HFFc6 (cell line): ENCODE measurements around the gene TJP2. TPM values are rescaled to one million over a fixed set of nuclear protein-coding genes. Genes with fewer than 3 reads are reported as not detected.
"Not testable (repeated sequence)": the region's sequence is repeated elsewhere in the genome, so short reads cannot be mapped to it uniquely, and the experiment has no call there.

Experiments used
- DNase-seq: peaks from one replicate; pipeline ENCODE4 v3.0.0-alpha.2; 2018
- H3K27ac Mint-ChIP-seq: 2 replicates; pipeline ENCODE4 v1.8.0; 2020; ENCODE audit warnings: mild to moderate bottlenecking, mixed read lengths
- H3K27me3 Mint-ChIP-seq: 2 replicates; pipeline ENCODE4 v1.8.0; 2021; ENCODE audit warnings: mild to moderate bottlenecking, moderate library complexity, mixed read lengths; ENCODE audit not compliant: insufficient read depth
- H3K36me3 Mint-ChIP-seq: 2 replicates; pipeline ENCODE4 v1.8.0; 2021; ENCODE audit warnings: low read depth, mixed read lengths
- H3K4me1 Mint-ChIP-seq: 2 replicates; pipeline ENCODE4 v1.8.0; 2020; ENCODE audit warnings: low read depth, mixed read lengths
- H3K4me3 Mint-ChIP-seq: 2 replicates; pipeline ENCODE4 v1.8.0; 2020; ENCODE audit warnings: mild to moderate bottlenecking, moderate library complexity, mixed read lengths
- H3K9me3 Mint-ChIP-seq: 2 replicates; pipeline ENCODE4 v1.8.0; 2020; ENCODE audit warnings: mild to moderate bottlenecking, mixed read lengths
- CTCF ChIP-seq: fragments of 200-600 bp; sonication (generic); IDR thresholded peaks from 2 replicates; pipeline ENCODE4 v1.5.0; 2021; ENCODE audit warnings: antibody characterized with exemption, mild to moderate bottlenecking
- total RNA-seq, 6 experiments: library from RNA; stranded (reverse); fragmentation: NEBNext Ultra II Directional; extraction: Animal tissue kit (Norgen Biotek cat#: 25700); gene quantifications; 2 replicates in 1 of 6; 3 replicates in 5 of 6; pipeline ENCODE4 v1.2.3, GENCODE V29; 2021

The TJP2 gene
- total RNA-seq, 6 experiments from 2014 or later: 25.3 to 50.4 (median 45.4) TPM

DNA sequence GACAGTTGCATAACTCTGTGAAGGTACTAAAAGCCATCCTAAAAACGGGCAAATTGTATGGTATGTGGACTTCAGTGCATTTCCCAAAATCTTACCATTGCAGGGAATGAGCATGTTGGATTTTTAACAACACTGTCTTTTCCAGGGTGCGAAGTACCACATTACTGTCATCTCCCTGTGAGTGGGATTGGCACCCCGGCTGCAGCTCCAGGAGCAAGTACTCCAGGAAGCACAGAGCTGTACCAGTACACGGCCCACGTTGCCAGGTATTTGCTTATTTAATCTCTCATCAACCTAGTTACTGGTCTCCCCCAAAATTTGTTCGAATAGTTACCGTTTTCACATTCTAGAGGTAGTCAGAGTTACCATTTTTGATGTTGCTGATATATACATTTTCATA lies 22.6 kb upstream of the TJP2 start:
- Mint-ChIP-seq H3K9me3 (no peaks in the 10 kb centered on the region), H3K4me1 (peaks cover 20% of the 10 kb centered on the region), H3K27ac (no peak overlapping the region), H3K36me3 (no peaks in the 10 kb centered on the region), H3K4me3 (no peak overlapping the region), H3K27me3 (peaks cover 2% of the 10 kb centered on the region; the same call in 1 of the 2 replicates)
- TF ChIP-seq CTCF: no peak
- no peak for DNase-seq

GRCh38 chr9:69153707-69154521 lies 20.2 kb upstream of the TJP2 start:
- DNase-seq: no peak
- peaks cover 35% of the 10 kb centered on the region for H3K4me1 Mint-ChIP-seq
- no peaks in the 10 kb centered on the region for H3K36me3 Mint-ChIP-seq
- no peak overlapping the region for H3K27ac Mint-ChIP-seq
- no peak overlapping the region for H3K4me3 Mint-ChIP-seq
- peaks cover 2% of the 10 kb centered on the region; the same call in 1 of the 2 replicates for H3K27me3 Mint-ChIP-seq
- no peaks in the 10 kb centered on the region for H3K9me3 Mint-ChIP-seq
- TF ChIP-seq CTCF: no peak

- H3K4me3 Mint-ChIP-seq: no peak overlapping the region
- H3K4me1 Mint-ChIP-seq: peaks cover 26% of the 10 kb centered on the region
- DNase-seq: no peak
- no peak overlapping the region for H3K27ac Mint-ChIP-seq
- peaks cover 2% of the 10 kb centered on the region; the same call in 1 of the 2 replicates for H3K36me3 Mint-ChIP-seq
- peaks cover 2% of the 10 kb centered on the region; the same call in 1 of the 2 replicates for H3K27me3 Mint-ChIP-seq
- no peak for TF ChIP-seq CTCF
- H3K9me3 Mint-ChIP-seq: no peaks in the 10 kb centered on the region
These were observed 18.6 kb upstream of the TJP2 start for GRCh38 chr9:69155341-69156030.

- peaks cover 6% of the 10 kb centered on the region; the same call in 1 of the 2 replicates for H3K36me3 Mint-ChIP-seq
- DNase-seq: peak; percentile 86
- peak overlapping the region; percentile 28; the same call in 1 of the 2 replicates for H3K4me3 Mint-ChIP-seq
- H3K27ac Mint-ChIP-seq: peak overlapping the region; percentile 66
- peak; percentile 74 for TF ChIP-seq CTCF
- no peaks in the 10 kb centered on the region for H3K9me3 Mint-ChIP-seq
- H3K4me1 Mint-ChIP-seq: peaks cover 26% of the 10 kb centered on the region
- no peaks in the 10 kb centered on the region; the same call in 1 of the 2 replicates for H3K27me3 Mint-ChIP-seq
These were observed 16.2 kb upstream of the TJP2 start for GRCh38 chr9:69157751-69158466.

DNA sequence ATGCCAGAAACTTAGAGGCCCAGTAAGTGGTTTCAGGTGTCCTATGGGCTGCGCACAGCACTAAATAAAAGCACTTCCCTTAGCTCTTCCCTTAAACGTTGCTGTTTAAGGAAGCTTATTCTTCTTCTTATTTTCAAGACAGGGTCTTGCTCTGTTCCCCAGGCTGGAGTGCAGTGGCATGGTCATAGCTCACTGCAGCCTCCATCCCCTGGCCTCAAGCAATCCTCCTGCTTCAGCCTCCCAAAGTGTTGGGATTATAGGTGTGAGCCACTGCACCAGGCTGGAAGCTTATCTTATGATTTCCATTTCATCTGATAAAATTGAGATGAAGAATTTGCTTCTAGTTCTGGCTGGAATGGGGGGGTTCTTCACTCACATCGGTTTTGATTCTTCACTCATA lies 15.6 kb upstream of the TJP2 start:
- peak; percentile 41 for TF ChIP-seq CTCF
- DNase-seq: no peak
- Mint-ChIP-seq H3K27me3 (no peaks in the 10 kb centered on the region; the same call in 1 of the 2 replicates), H3K27ac (peak overlapping the region; percentile 66), H3K9me3 (no peaks in the 10 kb centered on the region), H3K4me1 (peaks cover 26% of the 10 kb centered on the region), H3K4me3 (no peak overlapping the region; the same call in 1 of the 2 replicates), H3K36me3 (peaks cover 6% of the 10 kb centered on the region; the same call in 1 of the 2 replicates)

DNA sequence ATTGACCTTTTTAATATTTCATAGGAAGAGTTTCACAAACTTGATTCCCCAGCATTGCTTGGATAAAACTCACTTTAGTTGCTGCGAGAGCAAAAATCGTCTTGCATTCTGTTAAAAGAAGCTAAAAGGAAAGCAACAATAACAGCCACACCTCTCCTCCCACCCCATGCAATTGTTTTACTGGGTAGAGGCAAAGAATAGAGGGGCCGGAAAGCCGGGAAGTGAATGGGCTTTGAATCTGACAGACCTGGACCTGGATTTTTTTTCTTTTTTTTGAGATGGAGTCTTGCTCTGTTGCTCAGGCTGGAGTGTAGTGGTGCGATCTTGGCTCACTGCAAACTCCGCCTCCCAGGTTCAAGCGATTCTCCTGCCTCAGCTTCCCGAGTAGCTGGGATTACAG lies 9.5 kb upstream of the TJP2 start:
- H3K9me3 Mint-ChIP-seq, H3K4me3 Mint-ChIP-seq, H3K27me3 Mint-ChIP-seq, H3K27ac Mint-ChIP-seq, DNase-seq, H3K36me3 Mint-ChIP-seq, H3K4me1 Mint-ChIP-seq: not testable (repeated sequence)
